Liver (tissue), 9 donors: ENCODE results near the gene CLPTM1L. TPM values are rescaled to one million over a fixed set of nuclear protein-coding genes. Genes with fewer than 3 reads are reported as not detected.

ENCODE experiments used
- DNase-seq: peaks from one replicate; pipeline ENCODE4 v3.0.0-alpha.2; 2017; ENCODE audit warnings: low spot score
- H3K27ac ChIP-seq, 2 donors: one replicate each; pipeline ENCODE4 v1.7.0; 2013; ENCODE audit warnings: inconsistent platforms in 2 of 2, low read length in 2 of 2, control low read depth in 1 of 2, low read depth in 1 of 2, mild to moderate bottlenecking in 1 of 2
- H3K27me3 ChIP-seq, 4 donors: one replicate each; pipeline versions ENCODE4 v1.6.1 to v1.7.0; 2013; ENCODE audit warnings: low read length in 3 of 4, inconsistent platforms in 1 of 4, mild to moderate bottlenecking in 1 of 4, moderate library complexity in 1 of 4; ENCODE audit not compliant: control insufficient read depth in 4 of 4, insufficient read depth in 4 of 4
- H3K36me3 ChIP-seq, 4 donors: one replicate each; pipeline versions ENCODE4 v1.6.1 to v1.7.0; 2013; ENCODE audit warnings: low read length in 3 of 4, mild to moderate bottlenecking in 3 of 4, low read depth in 1 of 4, moderate library complexity in 1 of 4; ENCODE audit not compliant: control insufficient read depth in 4 of 4, insufficient read depth in 3 of 4
- H3K4me1 ChIP-seq, 4 donors: one replicate each; pipeline versions ENCODE4 v1.6.1 to v1.7.0; 2013; ENCODE audit warnings: low read length in 3 of 4, mild to moderate bottlenecking in 3 of 4, moderate library complexity in 1 of 4; ENCODE audit not compliant: control insufficient read depth in 4 of 4, insufficient read depth in 4 of 4
- H3K4me3 ChIP-seq, 3 donors: one replicate each; pipeline versions ENCODE4 v1.6.1 to v1.7.0; 2013; ENCODE audit warnings: low read length in 3 of 3, control low read depth in 1 of 3, low read depth in 1 of 3, mild to moderate bottlenecking in 1 of 3
- H3K9ac ChIP-seq, 2 donors: one replicate each; pipeline ENCODE4 v1.7.0; 2013; ENCODE audit warnings: low read length in 2 of 2, mild to moderate bottlenecking in 2 of 2, moderate library complexity in 2 of 2, control low read depth in 1 of 2, low read depth in 1 of 2
- H3K9me3 ChIP-seq, 4 donors: one replicate each; pipeline versions ENCODE4 v1.6.1 to v1.7.0; 2013; ENCODE audit warnings: low read length in 3 of 4; ENCODE audit not compliant: control insufficient read depth in 4 of 4
- ATF3 ChIP-seq: IDR thresholded peaks from 2 replicates; pipeline ENCODE4 v1.6.1; 2016; ENCODE audit warnings: antibody characterized with exemption
- EGR1 ChIP-seq, 2 donors: IDR thresholded peaks; 2 replicates each; pipeline ENCODE4 v1.6.1; 2016 to 2018; ENCODE audit warnings: antibody characterized with exemption in 2 of 2, low read depth in 2 of 2
- FOXA1 ChIP-seq: IDR thresholded peaks from 2 replicates; pipeline ENCODE4 v1.6.1; 2016; ENCODE audit warnings: antibody characterized with exemption
- FOXA2 ChIP-seq: IDR thresholded peaks from 2 replicates; pipeline ENCODE4 v1.6.1; 2016; ENCODE audit warnings: antibody characterized with exemption
- GABPA ChIP-seq, 2 donors: IDR thresholded peaks in 1 of 2; conservative IDR thresholded peaks in 1 of 2; 2 replicates each; pipeline ENCODE4 v1.6.1; 2016; ENCODE audit warnings: antibody characterized with exemption in 2 of 2, mild to moderate bottlenecking in 1 of 2, moderate library complexity in 1 of 2
- HNF4A ChIP-seq, 2 donors: conservative IDR thresholded peaks; 2 replicates each; pipeline ENCODE4 v1.6.1; 2016; ENCODE audit warnings: antibody characterized with exemption in 2 of 2, mild to moderate bottlenecking in 2 of 2
- HNF4G ChIP-seq: IDR thresholded peaks from 2 replicates; pipeline ENCODE4 v1.6.1; 2016; ENCODE audit warnings: antibody characterized with exemption
- JUND ChIP-seq, 2 donors: IDR thresholded peaks; 2 replicates each; pipeline ENCODE4 v1.6.1; 2016; ENCODE audit warnings: antibody characterized with exemption in 2 of 2
- NR2F2 ChIP-seq: IDR thresholded peaks from 2 replicates; pipeline ENCODE4 v1.6.1; 2016; ENCODE audit warnings: antibody characterized with exemption
- RAD21 ChIP-seq, 2 donors: IDR thresholded peaks; 2 replicates each; pipeline ENCODE4 v1.6.1; 2016; ENCODE audit warnings: antibody characterized with exemption in 2 of 2, mild to moderate bottlenecking in 2 of 2
- RXRA ChIP-seq, 2 donors: IDR thresholded peaks; 2 replicates each; pipeline ENCODE4 v1.6.1; 2017 to 2018; ENCODE audit warnings: antibody characterized with exemption in 2 of 2, mild to moderate bottlenecking in 1 of 2
- SP1 ChIP-seq: IDR thresholded peaks from 2 replicates; pipeline ENCODE4 v1.6.1; 2018; ENCODE audit warnings: antibody characterized with exemption, mild to moderate bottlenecking
- TAF1 ChIP-seq: conservative IDR thresholded peaks from 2 replicates; pipeline ENCODE4 v1.6.1; 2016; ENCODE audit warnings: antibody characterized with exemption, mild to moderate bottlenecking
- YY1 ChIP-seq: IDR thresholded peaks from 2 replicates; pipeline ENCODE4 v1.6.1; 2016; ENCODE audit warnings: antibody characterized with exemption, mild to moderate bottlenecking
- WGBS: extraction: QIAGEN DNeasy Blood & Tissue Kit; methylation state at CpG from one replicate; pipeline ENCODE4 v1.1.7; 2013; 5-methylcytosine and 5-hydroxymethylcytosine counted together
- polyA plus RNA-seq, 2 donors: library from polyadenylated mRNA; stranded (reverse) in 1 of 2; unstranded in 1 of 2; fragments of 200-250 nt in 1 of 2; fragments of >200 nt in 1 of 2; fragmentation: Nextera tagmentation in 1 of 2; extraction: Ambion mirVana in 1 of 2; gene quantifications; one replicate each; pipeline versions ENCODE4 v1.2.1 to v1.2.3, GENCODE V29; 2013 to 2015
- total RNA-seq, 2 donors: library from RNA; depleted of rRNA; stranded (reverse); fragments of >200 nt; gene quantifications; one replicate each; pipeline ENCODE4 v1.2.3, GENCODE V29; 2014
- TF ChIP-seq, protein P1 (sequence below): IDR thresholded peaks from 2 replicates; pipeline ENCODE4 v1.6.1; 2016; ENCODE audit warnings: antibody characterized with exemption
- TF ChIP-seq, protein P2 (sequence below): IDR thresholded peaks from 2 replicates; pipeline ENCODE4 v1.6.1; 2016; ENCODE audit warnings: antibody characterized with exemption
- TF ChIP-seq, protein P3 (sequence below): fragments of 150-350 bp; IDR thresholded peaks from 2 replicates; pipeline ENCODE4 v1.5.1; 2017; ENCODE audit warnings: improper control_type of control experiment, low read depth, low read length; ENCODE audit not compliant: missing input control
- TF ChIP-seq, protein P4 (sequence below): IDR thresholded peaks from 2 replicates; pipeline ENCODE4 v1.6.1; 2016; ENCODE audit warnings: antibody characterized with exemption, mild to moderate bottlenecking
- donor health status: healthy.
- donor health status: healthy.
- donor health status: healthy.
- donor health status: healthy.
- donor health status: healthy.

Gene CLPTM1L
- total and polyA plus RNA-seq, 4 donors = 69.2 to 255 (median 146) TPM

DNA sequence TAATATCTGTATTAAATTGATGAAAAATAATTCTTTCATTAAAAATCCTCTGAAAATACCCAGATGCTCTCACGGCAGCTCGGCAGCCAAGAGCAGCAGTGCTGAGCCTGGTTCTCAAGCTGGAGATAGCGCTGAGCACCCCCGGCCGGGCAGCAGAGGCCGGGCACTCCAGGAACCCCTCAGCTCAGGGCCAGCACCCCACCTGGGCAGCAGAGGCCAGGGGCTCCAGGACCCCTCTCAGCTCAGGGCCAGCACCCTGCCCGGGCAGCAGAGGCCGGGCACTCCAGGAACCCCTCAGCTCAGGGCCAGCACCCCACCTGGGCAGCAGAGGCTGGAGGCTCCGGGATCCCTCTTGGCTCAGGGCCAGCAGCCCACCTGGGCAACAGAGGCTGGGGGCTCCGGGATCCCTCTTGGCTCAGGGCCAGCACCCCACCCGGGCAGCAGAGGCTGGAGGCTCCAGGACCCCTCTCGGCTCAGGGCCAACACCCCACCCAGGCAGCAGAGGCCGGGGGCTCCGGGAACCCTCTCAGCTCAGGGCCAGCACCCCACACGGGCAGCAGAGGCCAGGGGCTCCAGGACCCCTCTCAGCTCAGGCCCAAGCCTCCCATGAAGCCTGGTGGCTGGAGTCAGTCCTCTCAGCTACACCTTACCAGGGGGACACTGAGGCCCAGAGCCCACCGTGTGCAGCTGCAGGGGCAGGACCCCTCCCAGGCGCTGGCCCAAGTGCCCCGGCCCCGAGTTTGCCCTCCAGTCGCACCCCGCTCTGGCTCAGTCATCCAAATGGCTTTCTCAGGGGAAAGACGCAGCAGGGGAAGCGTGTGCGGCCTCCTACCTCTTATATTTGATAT is 21.7 kb downstream of the CLPTM1L start:
- no peak overlapping the region for H3K4me3 ChIP-seq
- no peak for TF ChIP-seq YY1
- TF ChIP-seq TAF1 = no peak
- no peak for TF ChIP-seq NR2F2
- TF ChIP-seq FOXA1 = no peak
- no peak for TF ChIP-seq EGR1 (IDR thresholded peaks at IDR 0.05; ENCODE audit: low read depth in 2 of 2)
- TF ChIP-seq RXRA (IDR thresholded peaks at IDR 0.05) = no peak
- no peak for TF ChIP-seq SP1
- TF ChIP-seq RAD21 (IDR thresholded peaks at IDR 0.05) = no peak
- TF ChIP-seq, protein P1, sequence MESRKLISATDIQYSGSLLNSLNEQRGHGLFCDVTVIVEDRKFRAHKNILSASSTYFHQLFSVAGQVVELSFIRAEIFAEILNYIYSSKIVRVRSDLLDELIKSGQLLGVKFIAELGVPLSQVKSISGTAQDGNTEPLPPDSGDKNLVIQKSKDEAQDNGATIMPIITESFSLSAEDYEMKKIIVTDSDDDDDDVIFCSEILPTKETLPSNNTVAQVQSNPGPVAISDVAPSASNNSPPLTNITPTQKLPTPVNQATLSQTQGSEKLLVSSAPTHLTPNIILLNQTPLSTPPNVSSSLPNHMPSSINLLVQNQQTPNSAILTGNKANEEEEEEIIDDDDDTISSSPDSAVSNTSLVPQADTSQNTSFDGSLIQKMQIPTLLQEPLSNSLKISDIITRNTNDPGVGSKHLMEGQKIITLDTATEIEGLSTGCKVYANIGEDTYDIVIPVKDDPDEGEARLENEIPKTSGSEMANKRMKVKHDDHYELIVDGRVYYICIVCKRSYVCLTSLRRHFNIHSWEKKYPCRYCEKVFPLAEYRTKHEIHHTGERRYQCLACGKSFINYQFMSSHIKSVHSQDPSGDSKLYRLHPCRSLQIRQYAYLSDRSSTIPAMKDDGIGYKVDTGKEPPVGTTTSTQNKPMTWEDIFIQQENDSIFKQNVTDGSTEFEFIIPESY = no peak
- TF ChIP-seq, protein P2, sequence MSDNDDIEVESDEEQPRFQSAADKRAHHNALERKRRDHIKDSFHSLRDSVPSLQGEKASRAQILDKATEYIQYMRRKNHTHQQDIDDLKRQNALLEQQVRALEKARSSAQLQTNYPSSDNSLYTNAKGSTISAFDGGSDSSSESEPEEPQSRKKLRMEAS = no peak
- no peak for TF ChIP-seq HNF4A (conservative IDR thresholded peaks at IDR 0.05)
- no peak for TF ChIP-seq ATF3
- TF ChIP-seq, protein P3, sequence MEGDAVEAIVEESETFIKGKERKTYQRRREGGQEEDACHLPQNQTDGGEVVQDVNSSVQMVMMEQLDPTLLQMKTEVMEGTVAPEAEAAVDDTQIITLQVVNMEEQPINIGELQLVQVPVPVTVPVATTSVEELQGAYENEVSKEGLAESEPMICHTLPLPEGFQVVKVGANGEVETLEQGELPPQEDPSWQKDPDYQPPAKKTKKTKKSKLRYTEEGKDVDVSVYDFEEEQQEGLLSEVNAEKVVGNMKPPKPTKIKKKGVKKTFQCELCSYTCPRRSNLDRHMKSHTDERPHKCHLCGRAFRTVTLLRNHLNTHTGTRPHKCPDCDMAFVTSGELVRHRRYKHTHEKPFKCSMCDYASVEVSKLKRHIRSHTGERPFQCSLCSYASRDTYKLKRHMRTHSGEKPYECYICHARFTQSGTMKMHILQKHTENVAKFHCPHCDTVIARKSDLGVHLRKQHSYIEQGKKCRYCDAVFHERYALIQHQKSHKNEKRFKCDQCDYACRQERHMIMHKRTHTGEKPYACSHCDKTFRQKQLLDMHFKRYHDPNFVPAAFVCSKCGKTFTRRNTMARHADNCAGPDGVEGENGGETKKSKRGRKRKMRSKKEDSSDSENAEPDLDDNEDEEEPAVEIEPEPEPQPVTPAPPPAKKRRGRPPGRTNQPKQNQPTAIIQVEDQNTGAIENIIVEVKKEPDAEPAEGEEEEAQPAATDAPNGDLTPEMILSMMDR = no peak
- TF ChIP-seq, protein P4, sequence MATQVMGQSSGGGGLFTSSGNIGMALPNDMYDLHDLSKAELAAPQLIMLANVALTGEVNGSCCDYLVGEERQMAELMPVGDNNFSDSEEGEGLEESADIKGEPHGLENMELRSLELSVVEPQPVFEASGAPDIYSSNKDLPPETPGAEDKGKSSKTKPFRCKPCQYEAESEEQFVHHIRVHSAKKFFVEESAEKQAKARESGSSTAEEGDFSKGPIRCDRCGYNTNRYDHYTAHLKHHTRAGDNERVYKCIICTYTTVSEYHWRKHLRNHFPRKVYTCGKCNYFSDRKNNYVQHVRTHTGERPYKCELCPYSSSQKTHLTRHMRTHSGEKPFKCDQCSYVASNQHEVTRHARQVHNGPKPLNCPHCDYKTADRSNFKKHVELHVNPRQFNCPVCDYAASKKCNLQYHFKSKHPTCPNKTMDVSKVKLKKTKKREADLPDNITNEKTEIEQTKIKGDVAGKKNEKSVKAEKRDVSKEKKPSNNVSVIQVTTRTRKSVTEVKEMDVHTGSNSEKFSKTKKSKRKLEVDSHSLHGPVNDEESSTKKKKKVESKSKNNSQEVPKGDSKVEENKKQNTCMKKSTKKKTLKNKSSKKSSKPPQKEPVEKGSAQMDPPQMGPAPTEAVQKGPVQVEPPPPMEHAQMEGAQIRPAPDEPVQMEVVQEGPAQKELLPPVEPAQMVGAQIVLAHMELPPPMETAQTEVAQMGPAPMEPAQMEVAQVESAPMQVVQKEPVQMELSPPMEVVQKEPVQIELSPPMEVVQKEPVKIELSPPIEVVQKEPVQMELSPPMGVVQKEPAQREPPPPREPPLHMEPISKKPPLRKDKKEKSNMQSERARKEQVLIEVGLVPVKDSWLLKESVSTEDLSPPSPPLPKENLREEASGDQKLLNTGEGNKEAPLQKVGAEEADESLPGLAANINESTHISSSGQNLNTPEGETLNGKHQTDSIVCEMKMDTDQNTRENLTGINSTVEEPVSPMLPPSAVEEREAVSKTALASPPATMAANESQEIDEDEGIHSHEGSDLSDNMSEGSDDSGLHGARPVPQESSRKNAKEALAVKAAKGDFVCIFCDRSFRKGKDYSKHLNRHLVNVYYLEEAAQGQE = no peak
- TF ChIP-seq HNF4G = no peak
- TF ChIP-seq GABPA (IDR thresholded peaks at IDR 0.05 in 1 of 2, conservative IDR thresholded peaks at IDR 0.05 in 1 of 2) = no peak
- no peak for TF ChIP-seq FOXA2
- no peak for TF ChIP-seq JUND (IDR thresholded peaks at IDR 0.05)
- DNase-seq = no peak
- no peaks in the 10 kb centered on the region for H3K27me3 ChIP-seq
- H3K4me1 ChIP-seq = no peaks in the 10 kb centered on the region
- no peak overlapping the region for H3K27ac ChIP-seq
- WGBS = 95% methylated on average over 24 of the region's 24 CpGs
- peaks cover 14 to 78% (median 36%) of the 10 kb centered on the region in 4 donors for H3K36me3 ChIP-seq
- no peaks in the 10 kb centered on the region for H3K9me3 ChIP-seq
- no peak overlapping the region for H3K9ac ChIP-seq
